LNCaP clone FGC (cell line): ENCODE results near the gene GTF2F2.

Source experiments
- DNase-seq: peaks from one replicate; pipeline ENCODE4 v3.0.0-alpha.2; 2011; ENCODE audit warnings: low read depth
- H3K4me3 ChIP-seq: 2 replicates; pipeline ENCODE4 v1.5.1; 2011; ENCODE audit warnings: mild to moderate bottlenecking, low read depth, low read length, control low read depth
- TF ChIP-seq, protein P1 (sequence below): IDR thresholded peaks from 2 replicates; pipeline ENCODE4 v1.5.1; 2012; ENCODE audit warnings: mild to moderate bottlenecking; ENCODE audit not compliant: control insufficient read depth, insufficient read depth; ENCODE audit errors: extremely low read depth

Gene GTF2F2

DNA sequence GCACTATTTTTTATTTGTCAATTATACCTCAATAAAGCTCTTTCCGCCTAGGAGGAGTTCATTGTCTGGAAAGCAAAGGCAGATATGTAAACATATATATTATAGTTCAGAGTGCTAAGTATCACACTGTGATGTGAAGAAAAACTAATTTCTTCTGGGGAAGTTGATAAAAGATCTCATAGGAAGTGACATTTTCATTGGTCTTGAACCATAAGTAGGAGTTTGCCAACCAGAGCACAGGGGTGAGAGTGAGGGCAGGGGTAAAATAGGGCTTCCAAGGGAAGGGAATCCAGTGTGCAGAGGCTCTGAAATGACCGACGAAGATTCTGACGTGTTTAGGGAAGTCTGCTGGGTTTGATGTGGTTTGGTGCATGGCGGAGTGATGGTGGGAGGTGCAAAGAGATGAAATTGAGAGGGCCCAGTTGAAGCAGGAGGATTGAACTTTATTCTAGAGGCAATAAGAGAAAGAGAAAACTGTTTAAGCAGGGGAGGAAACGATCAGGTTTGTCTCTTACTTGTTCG, 780 bp upstream of the GTF2F2 start:
- TF ChIP-seq, protein P1, sequence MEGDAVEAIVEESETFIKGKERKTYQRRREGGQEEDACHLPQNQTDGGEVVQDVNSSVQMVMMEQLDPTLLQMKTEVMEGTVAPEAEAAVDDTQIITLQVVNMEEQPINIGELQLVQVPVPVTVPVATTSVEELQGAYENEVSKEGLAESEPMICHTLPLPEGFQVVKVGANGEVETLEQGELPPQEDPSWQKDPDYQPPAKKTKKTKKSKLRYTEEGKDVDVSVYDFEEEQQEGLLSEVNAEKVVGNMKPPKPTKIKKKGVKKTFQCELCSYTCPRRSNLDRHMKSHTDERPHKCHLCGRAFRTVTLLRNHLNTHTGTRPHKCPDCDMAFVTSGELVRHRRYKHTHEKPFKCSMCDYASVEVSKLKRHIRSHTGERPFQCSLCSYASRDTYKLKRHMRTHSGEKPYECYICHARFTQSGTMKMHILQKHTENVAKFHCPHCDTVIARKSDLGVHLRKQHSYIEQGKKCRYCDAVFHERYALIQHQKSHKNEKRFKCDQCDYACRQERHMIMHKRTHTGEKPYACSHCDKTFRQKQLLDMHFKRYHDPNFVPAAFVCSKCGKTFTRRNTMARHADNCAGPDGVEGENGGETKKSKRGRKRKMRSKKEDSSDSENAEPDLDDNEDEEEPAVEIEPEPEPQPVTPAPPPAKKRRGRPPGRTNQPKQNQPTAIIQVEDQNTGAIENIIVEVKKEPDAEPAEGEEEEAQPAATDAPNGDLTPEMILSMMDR = no peak
- DNase-seq = no peak
- peak overlapping the region; percentile 99 for H3K4me3 ChIP-seq

DNA sequence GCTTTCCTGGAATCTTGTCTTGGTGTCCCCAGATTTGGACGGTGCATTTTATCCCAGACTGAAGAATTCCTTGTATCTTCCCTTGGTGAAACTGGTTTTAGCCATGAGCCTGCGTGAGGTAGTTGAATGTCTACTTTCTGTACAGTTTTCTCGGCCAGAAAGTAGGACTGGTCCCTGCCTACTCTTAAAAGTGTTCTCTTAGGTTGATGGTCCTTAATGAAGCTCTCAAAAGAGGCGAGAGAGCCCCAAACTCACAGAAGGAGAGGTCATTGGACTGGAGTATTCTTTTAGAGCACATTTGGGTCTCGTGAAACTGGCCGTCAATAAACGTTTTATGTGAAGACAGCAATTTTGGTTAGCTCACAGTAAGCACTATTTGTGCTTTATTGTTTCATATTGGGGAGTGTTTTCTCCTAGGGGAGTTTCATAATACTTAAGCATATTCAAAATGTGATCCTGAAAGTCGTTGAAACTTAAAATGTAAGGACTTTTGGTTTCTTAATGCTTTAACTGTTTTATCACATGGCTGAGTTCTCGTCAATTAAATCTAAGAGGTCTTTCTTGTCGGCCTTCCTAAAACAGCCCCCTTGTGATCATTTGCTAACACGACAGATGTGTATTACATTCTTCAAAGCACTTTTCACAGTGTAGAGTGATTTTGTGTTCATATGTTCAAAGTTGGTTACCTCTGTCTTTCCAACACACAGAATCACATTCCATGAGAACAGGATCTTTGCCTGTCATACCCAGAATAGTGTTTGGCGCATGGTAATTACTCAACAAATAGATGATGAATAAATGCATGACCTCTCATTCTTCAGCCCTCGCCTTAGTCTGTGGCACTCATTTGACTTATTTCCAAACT, 889 bp downstream of the GTF2F2 start:
- TF ChIP-seq, protein P1 = no peak
- peak overlapping the region; percentile 99 for H3K4me3 ChIP-seq
- DNase-seq = no peak

DNA sequence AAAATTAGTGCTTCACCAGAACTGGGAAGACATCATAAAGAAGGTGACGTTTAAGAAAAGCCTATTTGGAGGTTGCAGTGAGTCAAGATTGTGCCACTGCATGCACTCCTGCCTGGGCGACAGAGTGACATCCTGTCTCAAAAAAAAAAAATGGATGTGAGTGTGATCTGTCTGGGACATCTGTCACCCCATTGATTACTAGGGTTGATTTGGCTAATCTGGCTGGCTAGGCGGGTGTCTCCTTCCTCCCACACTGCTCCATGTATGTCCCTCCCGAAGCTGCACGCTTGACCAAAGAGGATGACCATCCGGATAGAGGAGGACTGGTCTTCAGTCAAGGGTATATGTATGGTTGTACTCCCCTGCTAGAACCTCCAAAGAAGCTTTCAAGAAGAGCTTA, 2.6 kb downstream of the GTF2F2 start:
- TF ChIP-seq, protein P1 = no peak
- no peak overlapping the region for H3K4me3 ChIP-seq
- DNase-seq = no peak

DNA sequence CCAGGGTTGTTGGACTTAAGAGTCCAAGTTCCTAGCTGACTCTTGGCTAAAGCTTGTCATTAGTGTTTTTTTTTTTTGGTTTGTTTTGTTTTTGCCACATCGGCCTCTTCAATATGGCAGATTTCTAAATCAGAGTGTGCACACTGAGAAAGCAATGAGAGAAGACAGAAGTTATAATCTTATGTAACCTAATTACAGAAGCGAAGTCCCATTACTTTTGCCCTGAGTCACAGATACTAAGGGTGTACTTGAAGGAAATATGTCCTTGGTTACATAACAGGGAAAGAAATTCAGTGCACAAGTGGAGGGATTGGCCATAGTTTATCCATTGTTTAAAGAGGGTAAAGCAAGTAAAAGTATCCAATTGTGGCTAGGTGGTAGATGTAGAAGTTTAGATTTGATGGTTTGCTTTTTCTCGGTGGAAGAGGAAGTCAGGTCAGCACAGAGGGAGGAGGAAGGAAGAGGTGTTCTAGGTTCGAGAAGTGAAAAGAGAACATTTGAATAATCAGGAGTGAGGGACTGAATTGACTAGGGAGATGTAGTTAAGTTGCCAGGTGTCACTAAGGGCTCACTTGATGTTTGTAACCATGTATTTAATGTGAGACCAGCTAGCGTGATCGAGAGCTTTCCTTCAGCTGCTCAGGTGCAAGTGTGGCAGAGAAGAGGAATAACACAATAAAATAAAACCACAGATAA, 12.2 kb downstream of the GTF2F2 start:
- TF ChIP-seq, protein P1 = no peak
- no peak overlapping the region for H3K4me3 ChIP-seq
- no peak for DNase-seq

DNA sequence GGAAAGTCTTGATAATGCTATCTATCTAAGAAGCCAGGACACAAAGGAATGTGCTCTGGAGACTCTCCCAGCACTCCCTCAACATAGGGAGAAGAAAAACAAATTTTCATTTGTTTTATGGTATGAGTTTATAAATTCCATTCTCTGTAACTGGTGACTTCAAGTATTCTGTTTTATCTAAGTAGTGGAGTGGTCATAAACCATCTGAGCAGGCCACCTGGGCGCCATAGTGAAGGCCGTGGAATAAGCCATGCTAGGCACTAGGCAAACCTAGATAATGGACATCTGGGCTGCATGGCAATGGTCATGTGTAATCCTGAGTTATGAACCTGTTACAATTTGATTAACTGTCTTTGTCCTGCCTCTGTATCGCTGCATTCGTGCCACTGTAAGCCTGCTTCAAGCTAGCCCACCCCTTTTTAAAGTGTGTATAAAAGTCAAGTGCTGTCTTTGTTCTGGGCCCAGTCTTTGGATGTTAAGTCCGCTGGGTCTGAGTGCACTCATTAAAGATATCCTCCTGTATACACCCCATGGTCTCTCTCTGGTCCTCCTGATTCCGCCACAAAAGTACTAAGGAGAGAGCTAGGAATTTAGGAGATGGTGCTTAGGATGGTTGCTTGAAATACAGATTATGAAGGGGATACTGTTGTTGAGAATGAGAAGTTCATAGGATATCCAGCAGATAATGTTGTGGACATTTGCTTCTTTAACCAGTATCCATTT, 13.2 kb downstream of the GTF2F2 start:
- TF ChIP-seq, protein P1 = no peak
- H3K4me3 ChIP-seq = no peak overlapping the region
- DNase-seq = no peak

DNA sequence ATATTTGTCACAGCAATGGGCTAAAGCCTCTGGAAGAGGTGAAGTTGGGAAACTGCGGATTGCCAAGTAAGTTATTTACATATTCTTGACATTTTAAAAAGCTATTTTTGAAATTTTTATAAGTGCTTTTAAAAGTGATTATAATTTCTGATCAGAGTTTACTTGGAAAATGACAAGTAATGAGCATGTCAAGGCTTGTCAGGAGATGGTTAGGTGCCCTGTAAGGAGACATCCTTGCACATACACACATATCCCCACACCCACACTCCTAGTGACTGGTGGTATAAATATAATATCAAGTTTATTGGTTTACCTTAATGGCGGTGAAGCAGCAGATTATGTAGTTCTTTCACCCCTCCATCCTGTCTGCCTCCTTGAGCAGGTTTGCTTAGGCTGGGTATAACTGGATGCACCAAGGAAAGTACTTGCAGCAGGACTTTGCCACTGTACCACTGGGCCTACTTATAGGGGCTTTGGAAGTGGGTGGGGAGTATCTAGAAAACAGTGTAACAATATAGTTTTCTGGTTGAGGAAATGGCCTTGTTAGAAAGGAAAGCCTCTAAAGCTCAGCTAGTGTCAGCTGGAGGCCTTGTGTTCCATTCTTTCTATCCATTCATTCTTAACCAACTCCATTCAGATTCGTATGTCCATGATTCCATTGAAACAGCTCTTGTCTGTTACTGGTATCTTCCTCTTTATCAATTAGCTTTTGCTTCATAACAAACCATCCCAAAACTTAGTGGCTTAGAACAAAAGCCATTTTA, 16.6 kb downstream of the GTF2F2 start:
- no peak overlapping the region for H3K4me3 ChIP-seq
- TF ChIP-seq, protein P1 = no peak
- DNase-seq = no peak
